HG03045 (cell line): ENCODE results near the gene KIF15.
"Not testable (repeated sequence)": the region's sequence is repeated elsewhere in the genome, so short reads cannot be mapped to it uniquely, and the experiment has no call there.

Experiments used
- ATAC-seq: cut with Tn5 transposase; IDR thresholded peaks from one replicate; pipeline ENCODE4 v1.9.1; 2021; ENCODE audit warnings: mild to moderate bottlenecking, moderate library complexity; ENCODE audit not compliant: unreplicated experiment

KIF15 gene

DNA sequence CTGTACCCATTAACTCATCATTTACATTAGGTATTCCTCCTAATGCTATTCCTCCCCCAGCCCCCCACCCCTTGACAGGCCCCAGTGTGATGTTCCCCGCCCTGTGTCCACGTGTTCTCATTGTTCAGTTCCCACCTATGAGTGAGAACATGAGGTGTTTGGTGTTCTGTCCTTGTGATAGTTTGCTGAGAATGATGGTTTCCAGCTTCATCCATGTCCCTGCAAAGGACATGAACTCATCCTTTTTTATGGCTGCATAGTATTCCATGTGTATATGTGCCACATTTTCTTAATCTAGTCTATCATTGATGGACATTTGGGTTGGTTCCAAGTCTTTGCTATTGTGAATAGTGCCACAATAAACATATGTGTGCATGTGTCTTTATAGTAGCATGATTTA lies 54.7 kb downstream of the KIF15 start:
- ATAC-seq = not testable (repeated sequence)

DNA sequence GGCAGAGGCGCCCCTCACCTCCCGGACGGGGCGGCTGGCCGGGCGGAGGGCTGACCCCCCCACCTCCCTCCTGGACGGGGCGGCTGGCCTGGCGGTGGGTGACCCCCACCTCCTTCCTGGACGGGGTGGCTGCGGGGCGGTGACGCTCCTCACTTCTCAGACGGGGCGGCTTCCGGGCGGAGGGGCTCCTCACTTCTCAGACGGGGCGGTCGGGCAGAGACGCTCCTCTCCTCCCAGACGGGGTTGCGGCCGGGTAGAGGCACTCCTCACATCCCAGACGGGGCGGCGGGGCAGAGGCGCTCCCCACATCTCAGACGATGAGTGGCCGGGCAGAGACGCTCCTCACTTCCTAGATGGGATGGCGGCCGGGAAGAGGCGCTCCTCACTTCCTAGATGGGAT lies 59.6 kb downstream of the KIF15 start:
- not testable (repeated sequence) for ATAC-seq

DNA sequence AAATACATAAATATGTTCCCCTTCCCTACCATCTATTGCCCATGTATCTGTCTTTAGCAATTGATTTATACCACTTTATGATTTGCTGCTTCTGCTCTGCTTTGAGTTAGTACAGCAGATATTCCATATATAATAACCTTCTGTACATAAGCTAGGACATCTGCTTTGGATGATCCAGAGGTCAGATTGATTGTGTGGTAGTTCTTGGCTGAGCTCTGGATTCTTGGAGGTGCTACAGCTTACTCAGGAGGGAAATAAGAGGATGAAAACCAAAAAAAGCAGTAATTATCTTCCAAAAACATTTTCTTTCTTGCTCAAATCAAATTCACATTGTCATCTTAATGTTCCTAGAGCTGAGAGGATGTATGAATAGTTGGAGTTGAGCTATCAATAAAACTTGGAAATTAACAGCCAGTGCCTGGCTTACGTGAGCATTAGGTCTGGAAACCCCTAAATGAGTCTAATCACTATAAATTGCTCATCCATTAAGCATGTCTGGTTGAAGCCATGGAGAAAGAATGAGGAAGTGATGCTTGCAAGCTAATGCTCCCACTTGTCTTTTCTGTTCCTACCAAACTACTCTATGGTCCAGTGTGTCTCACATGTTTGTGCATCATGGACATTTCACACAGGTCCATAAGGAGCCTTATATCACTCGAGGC lies 63.8 kb downstream of the KIF15 start:
- ATAC-seq = no peak

DNA sequence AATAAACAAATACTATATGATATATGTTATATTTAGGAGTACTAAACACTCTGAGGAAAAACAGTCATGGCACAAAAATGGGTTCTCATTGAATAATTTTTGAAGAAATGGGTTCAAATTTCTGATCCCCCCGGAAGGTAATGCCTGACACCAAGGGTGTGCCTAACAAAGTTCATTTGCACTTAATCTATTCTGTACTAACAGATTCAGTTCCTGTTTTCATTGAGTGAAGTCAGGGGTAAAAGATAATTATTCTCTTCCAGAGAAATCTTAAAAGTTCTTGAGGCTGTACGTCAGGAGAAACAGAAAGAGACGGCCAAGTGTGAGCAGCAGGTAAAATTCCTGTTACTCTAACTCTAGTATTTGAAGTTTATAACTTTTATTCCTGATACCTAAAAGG lies 65.6 kb downstream of the KIF15 start:
- ATAC-seq = no peak

- no peak for ATAC-seq
Measured at GRCh38 chr3:44831232-44831631, 69.6 kb downstream of the KIF15 start.

DNA sequence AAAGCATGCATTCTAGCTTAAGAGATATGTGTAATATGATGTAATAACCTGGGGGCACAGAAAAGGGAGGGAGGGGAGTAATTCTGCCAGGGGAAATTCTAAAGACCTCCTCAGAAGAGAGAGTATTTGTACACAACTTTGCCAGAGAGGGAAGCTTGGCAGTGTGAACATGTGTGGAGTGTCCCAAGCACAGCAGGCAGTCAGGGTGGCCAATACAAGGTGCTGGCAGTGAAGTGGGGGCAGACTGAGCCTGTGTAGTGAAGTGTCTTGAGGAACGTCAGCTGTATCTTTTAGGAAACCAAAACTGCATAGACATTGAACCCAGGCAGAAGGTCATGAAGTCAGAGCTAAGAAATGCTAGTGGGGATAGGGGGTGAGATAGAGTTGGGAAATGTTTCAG lies 70.4 kb downstream of the KIF15 start:
- ATAC-seq = no peak

DNA sequence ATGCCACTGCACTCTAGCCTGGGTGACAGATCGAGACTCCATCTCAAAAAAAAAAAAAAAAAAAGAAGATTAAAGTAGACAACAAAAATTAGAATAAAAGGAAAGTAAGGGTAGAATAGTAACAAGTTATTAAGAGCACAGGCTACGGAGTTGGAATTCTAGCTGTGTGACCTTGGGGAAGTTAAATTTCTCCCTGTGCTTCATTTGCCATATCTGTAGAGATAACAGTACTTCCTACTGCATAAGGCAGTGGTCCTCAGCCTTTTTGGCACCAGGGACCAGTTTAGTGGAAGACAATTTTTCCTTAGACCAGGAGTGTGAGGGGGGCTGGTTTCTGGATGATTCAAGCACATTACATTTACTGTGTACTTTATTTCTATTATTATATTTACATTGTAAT lies 71.4 kb downstream of the KIF15 start:
- no peak for ATAC-seq

GRCh38 chr3:44833394-44833793 lies 71.8 kb downstream of the KIF15 start:
- ATAC-seq = no peak

- no peak for ATAC-seq
Measured at GRCh38 chr3:44835684-44836083, 74.1 kb downstream of the KIF15 start.

- ATAC-seq = no peak
Measured at GRCh38 chr3:44842376-44842775, 80.8 kb downstream of the KIF15 start.

GRCh38 chr3:44845528-44846520 lies 84.2 kb downstream of the KIF15 start:
- ATAC-seq = no peak

GRCh38 chr3:44848634-44849033 lies 87.0 kb downstream of the KIF15 start:
- ATAC-seq = no peak

DNA sequence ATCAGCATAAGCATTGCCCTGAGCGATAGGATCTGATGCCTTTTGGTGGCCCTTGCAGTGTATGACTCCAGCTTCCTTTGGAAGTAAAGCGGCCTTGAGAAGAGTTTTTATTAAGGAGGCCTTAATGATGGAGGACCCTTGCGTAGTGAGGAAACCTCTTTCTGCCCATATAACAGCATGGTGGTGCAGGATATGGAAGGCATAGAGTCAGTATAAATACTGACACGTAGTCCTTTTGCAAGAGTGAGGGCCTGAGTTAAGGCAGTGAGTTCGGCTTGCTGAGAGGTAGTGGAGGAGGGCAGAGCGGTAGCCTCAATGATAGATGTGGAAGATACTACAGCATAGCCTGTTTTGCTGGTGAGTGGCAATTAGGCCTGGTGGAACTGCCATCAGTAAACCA lies 95.1 kb downstream of the KIF15 start:
- ATAC-seq = not testable (repeated sequence)

DNA sequence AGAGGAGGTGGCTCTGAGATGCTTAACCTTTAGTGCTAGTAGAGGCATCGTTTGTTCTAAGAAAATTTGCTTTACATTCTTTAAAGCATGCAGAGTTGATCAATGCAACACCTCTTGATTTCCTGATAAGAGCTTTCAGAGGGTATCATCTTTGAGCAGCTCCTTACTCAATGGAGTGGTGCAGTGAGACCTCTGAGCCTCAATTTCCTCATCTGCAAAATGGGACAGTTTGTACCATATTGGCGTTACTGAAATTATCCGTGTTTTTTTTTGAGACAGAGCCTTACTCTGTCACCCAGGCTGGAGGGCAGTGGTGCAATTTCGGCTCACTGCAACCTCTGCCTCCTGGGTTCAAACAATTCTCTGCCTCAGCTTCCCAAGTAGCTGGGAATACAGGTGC lies 98.5 kb downstream of the KIF15 start:
- ATAC-seq = no peak

GRCh38 chr3:44861412-44862225 lies 100.0 kb downstream of the KIF15 start, which contains the start of gene TMEM42:
TSS of gene TMEM42 (plus strand) at chr3:44861912. CDS start at chr3:44861925, 13 bp downstream.
- peak; percentile 95 for ATAC-seq

DNA sequence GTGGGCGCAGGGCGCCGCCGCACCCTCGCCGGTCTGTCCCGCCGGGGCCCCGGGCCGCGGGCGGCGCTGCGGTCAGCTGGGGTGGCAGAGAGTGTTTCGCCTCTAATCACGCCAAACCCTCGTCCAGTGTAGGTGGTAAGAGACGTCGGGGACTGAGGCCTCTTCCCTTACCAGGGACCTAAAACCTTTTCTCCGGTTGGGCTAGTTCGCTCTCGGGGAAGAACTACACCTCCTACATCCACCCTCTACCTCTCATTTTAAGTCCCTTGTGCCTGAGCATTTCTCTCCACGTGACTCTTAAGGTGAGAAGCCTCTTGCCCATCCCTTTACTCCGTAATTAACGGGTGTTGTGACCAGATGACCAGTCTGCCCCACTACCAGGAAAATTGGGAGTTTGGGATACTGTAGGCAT lies 100.6 kb downstream of the KIF15 start:
- ATAC-seq = peak; percentile 27

- ATAC-seq = no peak
Measured at GRCh38 chr3:44865272-44866035, 103.9 kb downstream of the KIF15 start.

DNA sequence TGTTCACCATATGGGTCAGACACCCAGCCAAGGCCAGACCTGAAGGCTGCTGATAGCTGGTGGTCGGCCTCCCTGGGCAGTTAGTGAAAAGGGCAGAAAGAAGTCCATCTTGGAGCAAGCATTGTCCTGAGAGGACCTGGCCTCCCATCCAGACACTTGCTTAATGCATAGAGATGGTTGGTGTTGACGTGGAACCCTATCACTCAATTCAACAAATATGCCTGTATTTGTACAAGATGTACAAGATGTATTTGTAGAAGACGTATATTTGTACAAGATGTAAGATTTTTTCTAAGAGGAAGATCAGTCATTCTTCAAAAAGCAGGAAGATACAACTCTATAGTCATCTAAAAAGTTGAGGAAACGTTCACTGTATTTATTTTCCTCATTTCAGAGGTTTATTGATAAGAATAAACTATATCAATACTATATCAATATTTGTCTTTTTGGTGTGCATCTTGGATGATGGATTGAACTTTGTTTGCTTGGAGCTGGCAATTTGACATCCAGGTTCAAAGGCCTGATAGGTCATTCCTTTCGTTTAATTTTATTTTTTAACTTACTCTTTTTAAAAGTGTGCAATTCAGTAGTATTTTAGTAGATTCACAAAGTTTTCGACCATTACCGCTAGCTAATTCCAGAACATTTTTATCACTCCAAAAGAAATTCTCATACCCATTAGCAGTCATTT lies 106.0 kb downstream of the KIF15 start:
- ATAC-seq = no peak

- no peak for ATAC-seq
Measured at GRCh38 chr3:44870375-44871061, 108.9 kb downstream of the KIF15 start.
